ENCODE measurements around the gene ZNF493.

GRCh38 chr19:21460686-21461085 is 63.8 kb downstream of the ZNF493 start:
- TF ChIP-seq YY1 (IDR thresholded peaks at IDR 0.05; ENCODE audit: insufficient read depth, insufficient read length) (no peak), ZNF274 (IDR thresholded peaks at IDR 0.05; ENCODE audit: low read depth, low read length) (no peak), SUZ12 (IDR thresholded peaks at IDR 0.05; ENCODE audit: extremely low read depth, insufficient read depth, insufficient read length) (no peak)

Data from NT2/D1 (cell line).